Measurements from ENCODE around the gene ZNF710. TPM values are rescaled to one million over a fixed set of nuclear protein-coding genes. Genes with fewer than 3 reads are reported as not detected.

ZNF710 gene
- total and polyA plus RNA-seq, 2 donors (not counting 3 experiments of a cell fraction or from before 2014, with no cell fraction given) = 8.9 to 32.4 TPM

DNA sequence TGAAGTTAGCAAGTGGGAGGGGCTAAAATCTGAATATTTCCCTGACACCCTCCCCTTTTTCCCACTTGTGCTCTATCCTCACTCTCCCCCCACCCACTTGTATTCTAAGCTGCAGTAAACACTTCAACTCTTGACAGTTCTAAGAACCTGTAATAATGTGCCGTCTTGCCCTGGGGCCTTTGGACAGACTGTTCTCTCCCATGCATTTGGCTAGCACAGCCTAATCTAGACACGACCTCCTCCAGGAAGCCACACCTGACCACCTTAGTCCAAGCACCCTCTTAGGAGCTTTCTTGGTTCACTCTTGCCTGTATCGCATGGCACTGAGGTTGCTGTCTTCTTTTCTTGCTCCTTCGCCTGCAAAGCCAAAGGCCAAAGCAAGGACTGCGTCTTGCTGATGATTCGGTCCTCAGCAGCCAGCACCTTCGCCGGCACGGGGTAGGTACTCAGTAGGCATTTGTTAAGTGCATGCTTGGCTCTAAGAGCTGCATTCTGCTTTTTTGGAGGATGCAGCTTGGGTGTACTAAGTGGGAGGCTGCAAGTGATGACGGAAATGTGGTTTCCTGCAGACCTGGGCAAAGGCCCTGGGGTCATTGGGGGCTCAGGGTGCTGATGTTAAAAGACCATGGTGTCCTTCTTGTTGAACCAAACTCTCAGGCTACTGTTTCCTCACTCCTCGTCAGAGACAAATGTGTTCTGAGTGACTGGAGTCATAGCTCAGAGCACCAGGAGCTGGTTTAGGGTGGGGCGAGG is 2.0 kb upstream of the ZNF710 start:
- no peaks in the 10 kb centered on the region for H3K9me1 ChIP-seq (replicated peaks; ENCODE audit: control insufficient read depth, extremely low read depth, insufficient read depth, low read length)
- H3K9me3 ChIP-seq (replicated peaks; ENCODE audit: control insufficient read depth, insufficient read depth, low read length) = no peaks in the 10 kb centered on the region
- H3K27me3 ChIP-seq (ENCODE audit: control insufficient read depth in 2 of 2, insufficient read depth in 2 of 2, low read length in 2 of 2) = no peaks in the 10 kb centered on the region
- no peaks in the 10 kb centered on the region for H4K20me1 ChIP-seq (replicated peaks; ENCODE audit: control insufficient read depth, extremely low read depth, insufficient read depth, low read length)
- no peak overlapping the region for H3K4me3 ChIP-seq (replicated peaks in 1 of 3; ENCODE audit: insufficient read depth in 1 of 3, low read depth in 1 of 3, low read length in 3 of 3)
- ChIA-PET POLR2A (no interaction called here), CTCF (interaction anchor here (0.9 to 2.4 kb wide), 9 partner anchors 11 to 223 kb away, joined by 3 to 13 read pairs (median 5); partner anchors contain the start of gene MESP2)
- peaks cover 17% of the 10 kb centered on the region for H3K79me2 ChIP-seq (ENCODE audit: control insufficient read depth, insufficient read depth, low read length)
- dilution Hi-C loops (cut with MboI; ENCODE audit: extremely low pct_ligation_motif_present, low sequenced_read_pairs) = no loop called here
- no peak overlapping the region for H2AFZ ChIP-seq (ENCODE audit: low read depth, low read length)
- H3K4me2 ChIP-seq (ENCODE audit: insufficient read depth, low read length) = peak overlapping the region; percentile 97
- H3K4me1 ChIP-seq (ENCODE audit: control insufficient read depth, extremely low read depth, insufficient read depth, low read length) = peaks cover 42% of the 10 kb centered on the region
- intact Hi-C loops (cut with micrococcal nuclease) = loop anchor here (2.0 kb wide), 1 partner anchor 106 kb away; the partner anchor contains the start of gene AP3S2
- TF ChIP-seq FOS (IDR thresholded peaks at IDR 0.05; ENCODE audit: borderline replicate concordance, insufficient read depth, low read length) (no peak), GATA2 (IDR thresholded peaks at IDR 0.05; ENCODE audit: insufficient read depth, insufficient read length, low read depth, low read length) (no peak), MYC (IDR thresholded peaks at IDR 0.05; ENCODE audit: low read depth, low read length) (no peak), POLR2A (IDR thresholded peaks at IDR 0.05; ENCODE audit: low read depth, low read length) (no peak), EZH2 (IDR thresholded peaks at IDR 0.05; ENCODE audit: borderline replicate concordance, low read depth, low read length, severe bottlenecking) (no peak), JUN (IDR thresholded peaks at IDR 0.05; ENCODE audit: borderline replicate concordance, insufficient read depth, insufficient read length, low read depth) (no peak), MAX (IDR thresholded peaks at IDR 0.05; ENCODE audit: insufficient read depth, insufficient read length) (no peak)
- TF ChIP-seq, protein P1, sequence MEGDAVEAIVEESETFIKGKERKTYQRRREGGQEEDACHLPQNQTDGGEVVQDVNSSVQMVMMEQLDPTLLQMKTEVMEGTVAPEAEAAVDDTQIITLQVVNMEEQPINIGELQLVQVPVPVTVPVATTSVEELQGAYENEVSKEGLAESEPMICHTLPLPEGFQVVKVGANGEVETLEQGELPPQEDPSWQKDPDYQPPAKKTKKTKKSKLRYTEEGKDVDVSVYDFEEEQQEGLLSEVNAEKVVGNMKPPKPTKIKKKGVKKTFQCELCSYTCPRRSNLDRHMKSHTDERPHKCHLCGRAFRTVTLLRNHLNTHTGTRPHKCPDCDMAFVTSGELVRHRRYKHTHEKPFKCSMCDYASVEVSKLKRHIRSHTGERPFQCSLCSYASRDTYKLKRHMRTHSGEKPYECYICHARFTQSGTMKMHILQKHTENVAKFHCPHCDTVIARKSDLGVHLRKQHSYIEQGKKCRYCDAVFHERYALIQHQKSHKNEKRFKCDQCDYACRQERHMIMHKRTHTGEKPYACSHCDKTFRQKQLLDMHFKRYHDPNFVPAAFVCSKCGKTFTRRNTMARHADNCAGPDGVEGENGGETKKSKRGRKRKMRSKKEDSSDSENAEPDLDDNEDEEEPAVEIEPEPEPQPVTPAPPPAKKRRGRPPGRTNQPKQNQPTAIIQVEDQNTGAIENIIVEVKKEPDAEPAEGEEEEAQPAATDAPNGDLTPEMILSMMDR (IDR thresholded peaks at IDR 0.05; ENCODE audit: extremely low read depth in 1 of 2, insufficient read depth in 1 of 2, low read depth in 1 of 2, low read length in 2 of 2) = no peak
- peak; percentile 21 for FAIRE-seq
- no TSS peak for BruUV-seq (replicated peaks)
- DNase-seq (ENCODE audit: low read depth, low spot score) = no peak
- no peak overlapping the region for H3K27ac ChIP-seq (ENCODE audit: insufficient read depth, low read depth, low read length)
- no peaks in the 10 kb centered on the region for H3K36me3 ChIP-seq (ENCODE audit: control insufficient read depth in 2 of 2, extremely low read depth in 1 of 2, insufficient read depth in 2 of 2, low read length in 2 of 2)
- H3K9ac ChIP-seq (replicated peaks; ENCODE audit: extremely low read depth, insufficient read depth, low read length) = no peak overlapping the region
